GM10248 (cell line): ENCODE data around the gene MGME1.

Experiments
- CTCF ChIA-PET: fragments of 300-600 bp; sonication (Branson Sonifier 250); formaldehyde crosslinking; extraction: SDS; loops from one replicate; lab custom pipeline; 2021; ENCODE audit warnings: antibody characterized with exemption; lab: Yijun Ruan, JAX
- POLR2A ChIA-PET: fragments of 350-650 bp; sonication (Branson Sonifier 250); formaldehyde crosslinking; extraction: SDS; loops from one replicate; lab custom pipeline; 2020; ENCODE audit warnings: antibody characterized with exemption; lab: Yijun Ruan, JAX
- DNase-seq: peaks from one replicate; pipeline ENCODE4 v3.0.0; 2012; ENCODE audit errors: extremely low spot score
- TF ChIP-seq, protein P1 (sequence below): IDR thresholded peaks from 2 replicates; pipeline ENCODE4 v1.5.1; 2012; ENCODE audit warnings: mild to moderate bottlenecking, low read depth; ENCODE audit errors: extremely low read depth, missing control alignments, control extremely low read depth

The MGME1 gene

DNA sequence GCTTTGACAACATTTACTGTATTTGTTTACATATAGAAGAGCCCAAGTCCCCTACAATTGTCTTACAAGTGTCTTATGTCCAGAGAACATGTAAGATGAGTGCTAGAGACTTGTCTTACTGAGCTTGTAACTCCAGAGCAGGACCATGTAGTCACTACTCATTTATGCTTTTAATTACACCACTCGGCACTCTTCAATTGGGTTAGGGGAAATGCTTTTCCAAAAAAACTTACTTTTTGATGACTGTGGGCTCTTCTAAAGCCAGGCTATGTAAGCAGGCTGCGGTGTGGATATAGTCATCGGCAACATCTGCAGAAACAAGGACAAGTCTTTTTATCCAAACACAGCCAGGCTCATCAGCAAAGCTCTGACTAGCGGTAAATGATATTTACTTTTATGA, 18.9 kb upstream of the MGME1 start:
- DNase-seq: no peak
- TF ChIP-seq, protein P1, sequence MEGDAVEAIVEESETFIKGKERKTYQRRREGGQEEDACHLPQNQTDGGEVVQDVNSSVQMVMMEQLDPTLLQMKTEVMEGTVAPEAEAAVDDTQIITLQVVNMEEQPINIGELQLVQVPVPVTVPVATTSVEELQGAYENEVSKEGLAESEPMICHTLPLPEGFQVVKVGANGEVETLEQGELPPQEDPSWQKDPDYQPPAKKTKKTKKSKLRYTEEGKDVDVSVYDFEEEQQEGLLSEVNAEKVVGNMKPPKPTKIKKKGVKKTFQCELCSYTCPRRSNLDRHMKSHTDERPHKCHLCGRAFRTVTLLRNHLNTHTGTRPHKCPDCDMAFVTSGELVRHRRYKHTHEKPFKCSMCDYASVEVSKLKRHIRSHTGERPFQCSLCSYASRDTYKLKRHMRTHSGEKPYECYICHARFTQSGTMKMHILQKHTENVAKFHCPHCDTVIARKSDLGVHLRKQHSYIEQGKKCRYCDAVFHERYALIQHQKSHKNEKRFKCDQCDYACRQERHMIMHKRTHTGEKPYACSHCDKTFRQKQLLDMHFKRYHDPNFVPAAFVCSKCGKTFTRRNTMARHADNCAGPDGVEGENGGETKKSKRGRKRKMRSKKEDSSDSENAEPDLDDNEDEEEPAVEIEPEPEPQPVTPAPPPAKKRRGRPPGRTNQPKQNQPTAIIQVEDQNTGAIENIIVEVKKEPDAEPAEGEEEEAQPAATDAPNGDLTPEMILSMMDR: no peak
- ChIA-PET CTCF (interaction anchor here (2.1 kb wide), 1 partner anchor 11 kb away, joined by 17 read pairs; no protein-coding TSS in a partner anchor), POLR2A (interaction anchor here (0.9 kb wide), 1 partner anchor 9 kb away, joined by 6 read pairs; no protein-coding TSS in a partner anchor)

DNA sequence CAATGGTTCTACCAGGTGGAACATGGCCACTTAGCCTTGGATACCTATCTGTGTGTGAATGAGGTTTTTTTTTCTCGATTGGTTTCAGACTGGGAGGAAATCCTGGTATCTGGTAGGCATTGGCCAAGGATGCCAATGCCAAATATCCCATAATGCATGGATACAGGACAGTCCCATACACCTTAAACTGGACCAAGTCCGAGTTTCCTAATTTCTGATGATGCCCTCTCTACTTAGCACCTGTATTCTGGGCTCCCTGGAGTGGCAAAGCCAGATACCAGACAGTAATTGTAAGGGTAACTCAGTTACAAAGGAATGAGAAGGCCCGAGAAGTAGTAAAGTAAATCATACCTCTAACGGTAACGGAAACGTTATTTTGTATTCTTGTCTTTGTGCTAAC, 18.1 kb upstream of the MGME1 start:
- CTCF ChIA-PET: no interaction called here
- no peak for DNase-seq
- POLR2A ChIA-PET: no interaction called here
- TF ChIP-seq, protein P1: no peak

DNA sequence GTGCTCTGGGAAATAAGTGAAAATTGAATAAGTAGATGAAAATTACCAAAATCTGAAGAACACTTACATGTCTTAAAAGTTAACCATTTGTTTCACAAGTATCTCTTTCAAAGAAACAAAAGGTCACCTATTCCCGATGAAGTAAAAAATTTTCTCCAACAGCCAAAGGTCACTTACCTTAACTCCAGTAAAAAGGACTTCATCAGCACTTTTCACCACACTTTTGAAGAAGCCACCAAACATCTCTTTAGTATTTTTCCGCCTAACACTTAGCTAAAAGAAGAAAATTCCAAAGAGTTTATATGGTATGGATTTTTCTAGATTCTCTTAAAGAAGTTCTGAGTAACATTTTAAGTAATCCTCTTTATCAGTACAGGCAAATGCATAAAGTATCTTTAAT, 17.5 kb upstream of the MGME1 start:
- TF ChIP-seq, protein P1: no peak
- no peak for DNase-seq
- ChIA-PET POLR2A (no interaction called here), CTCF (interaction anchor here (2.8 kb wide), 1 partner anchor 12 kb away, joined by 11 read pairs; no protein-coding TSS in a partner anchor)

DNA sequence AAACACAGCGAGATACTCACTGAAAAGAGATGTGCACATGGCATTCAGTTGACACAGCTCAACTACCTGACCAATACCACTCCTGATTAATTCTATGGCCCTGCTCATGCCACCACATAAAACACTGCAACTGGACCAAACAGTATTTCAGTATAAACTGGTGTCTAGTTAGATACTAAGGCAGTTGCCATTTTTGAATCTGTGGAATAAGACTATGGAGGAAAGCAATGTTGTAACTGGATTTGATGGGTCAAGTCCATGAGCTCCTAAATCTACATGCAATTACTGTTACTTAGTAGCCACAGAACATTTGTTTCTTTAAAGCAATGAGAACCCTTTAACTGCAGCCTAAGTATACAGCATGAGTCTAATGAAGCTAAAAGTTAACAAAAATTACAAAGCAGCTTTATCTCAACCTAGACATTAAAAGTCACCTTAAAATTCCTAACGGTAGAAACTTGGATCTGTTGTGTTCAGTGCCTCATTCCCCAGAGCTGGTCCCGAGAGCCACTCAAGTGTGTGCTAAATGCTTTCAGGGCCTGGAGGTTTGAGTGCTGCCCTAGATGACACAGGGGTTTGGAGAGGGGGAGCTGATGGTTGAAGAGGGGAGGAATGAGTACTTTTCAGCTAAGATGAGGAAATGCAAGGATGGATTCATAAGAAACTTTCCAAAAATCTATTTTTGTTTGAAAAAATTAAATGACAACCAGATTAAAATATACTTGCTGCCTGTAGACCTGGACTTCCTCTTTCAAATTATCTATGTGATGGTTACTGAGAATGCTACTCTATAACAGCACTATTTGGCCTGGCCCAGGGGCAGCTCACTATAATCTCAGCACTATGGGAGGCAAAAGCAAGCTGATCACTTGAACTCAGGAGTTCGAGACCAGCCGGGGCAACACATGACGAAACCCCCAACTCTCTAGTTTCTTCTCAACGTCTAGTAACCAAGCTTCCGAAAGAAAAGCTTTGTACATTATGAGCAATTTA, 15.8 kb upstream of the MGME1 start:
- CTCF ChIA-PET: interaction anchor here (0.9 to 7.8 kb wide), 7 partner anchors 9 to 96 kb away, joined by 3 to 69 read pairs (median 3); partner anchors contain the start of genes MGME1 and SNX5
- TF ChIP-seq, protein P1: no peak
- no peak for DNase-seq
- POLR2A ChIA-PET: interaction anchor here (0.8 kb wide), 1 partner anchor 35 kb away, joined by 3 read pairs; no protein-coding TSS in a partner anchor

DNA sequence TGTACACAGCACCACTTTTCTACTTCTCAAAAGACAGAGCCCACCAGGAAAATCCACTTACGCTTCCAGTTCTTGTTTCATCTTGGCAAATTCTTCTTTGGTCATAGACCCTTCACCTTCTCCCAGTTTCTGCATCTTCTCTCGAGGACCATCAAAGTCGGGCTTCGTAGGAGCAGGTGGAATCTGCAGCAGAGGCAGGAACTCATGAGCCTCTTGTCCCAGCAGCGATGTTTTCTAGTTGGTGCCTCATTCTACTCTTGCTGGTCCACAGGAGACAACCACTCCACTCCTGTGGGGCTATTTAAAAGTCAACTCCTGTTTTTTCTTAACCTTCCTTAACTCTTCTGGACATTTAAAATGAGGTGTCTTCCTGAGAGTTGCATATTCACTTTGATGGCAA, 14.9 kb upstream of the MGME1 start:
- TF ChIP-seq, protein P1: no peak
- POLR2A ChIA-PET: no interaction called here
- CTCF ChIA-PET: interaction anchor here (1.0 to 7.8 kb wide), 3 partner anchors 14 to 17 kb away, joined by 3 to 69 read pairs (median 11); partner anchors contain the start of genes MGME1 and SNX5
- no peak for DNase-seq

DNA sequence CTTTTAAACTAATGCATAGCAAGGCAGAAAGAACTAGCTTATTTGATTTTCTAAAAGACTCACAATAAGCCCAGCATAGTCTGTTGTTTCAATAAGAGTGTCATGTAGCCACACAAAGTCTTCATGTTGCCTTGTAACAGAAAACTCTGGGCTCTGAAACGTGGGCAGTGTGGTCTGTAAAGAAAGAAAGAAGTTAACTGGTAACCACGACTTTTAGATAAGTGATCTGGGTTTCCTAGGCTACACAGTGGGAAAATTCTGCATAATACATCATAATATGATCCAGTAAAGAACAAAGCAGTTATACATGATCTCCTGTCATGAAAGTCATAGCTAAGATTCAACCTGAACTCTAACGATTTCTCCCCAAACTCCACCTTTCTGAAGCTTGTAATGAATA, 13.5 kb upstream of the MGME1 start:
- CTCF ChIA-PET: interaction anchor here (0.9 to 7.8 kb wide), 7 partner anchors 8 to 274 kb away, joined by 3 to 69 read pairs (median 6); partner anchors contain the start of genes MGME1, RRBP1 and SNX5
- POLR2A ChIA-PET: interaction anchor here (1.3 to 2.0 kb wide), 2 partner anchors 10 to 13 kb away, joined by 8 to 12 read pairs; partner anchors contain the start of gene SNX5
- no peak for DNase-seq
- TF ChIP-seq, protein P1: no peak
